ENCODE measurements around the gene MRPS26. TPM values are rescaled to one million over a fixed set of nuclear protein-coding genes. Genes with fewer than 3 reads are reported as not detected.

MRPS26 gene
- total and polyA plus RNA-seq, 10 of the 15 experiments (the other 5 are each of a cell fraction or from before 2014, with no cell fraction given) = 3.9 to 95.3 (median 46.5) TPM

- TF ChIP-seq E4F1 (IDR thresholded peaks at IDR 0.05; ENCODE audit: borderline replicate concordance, partially characterized antibody) (no peak), NFYA (IDR thresholded peaks at IDR 0.05; ENCODE audit: borderline replicate concordance, low read depth, low read length) (no peak), ASH2L (IDR thresholded peaks at IDR 0.05; ENCODE audit: borderline replicate concordance, low read depth) (no peak), YBX1 (IDR thresholded peaks at IDR 0.05) (no peak), HDGF (IDR thresholded peaks at IDR 0.05) (no peak), E2F8 (IDR thresholded peaks at IDR 0.05; ENCODE audit: low read depth, partially characterized antibody) (no peak), IRF4 (IDR thresholded peaks at IDR 0.05; ENCODE audit: low read depth, low read length) (no peak)
Measured at GRCh38 chr20:3080939-3081388, 35.1 kb downstream of the MRPS26 start (continued).

- intact Hi-C loops (cut with micrococcal nuclease; ENCODE audit: unreplicated experiment) = no loop called here
- no peaks in the 10 kb centered on the region for H3K79me2 ChIP-seq (ENCODE audit: control insufficient read depth, insufficient read depth, low read length)
- no peak overlapping the region for H2AFZ ChIP-seq (ENCODE audit: control insufficient read depth, low read depth, low read length)
- H3K9me3 ChIP-seq (replicated peaks; ENCODE audit: control insufficient read depth, insufficient read depth, low read length) = no peaks in the 10 kb centered on the region
- no peak overlapping the region for H3K4me3 ChIP-seq
- TF ChIP-seq PAX8 (IDR thresholded peaks at IDR 0.05) (no peak), SMAD5 (IDR thresholded peaks at IDR 0.05; ENCODE audit: low read depth) (no peak)
- no peak for FAIRE-seq
- BruUV-seq (replicated peaks) = no TSS peak
- CTCF ChIA-PET = interaction anchor here (0.7 kb wide), 1 partner anchor 28 kb away, joined by 3 read pairs; no protein-coding TSS in a partner anchor
- no peaks in the 10 kb centered on the region for H3K4me1 ChIP-seq (ENCODE audit: control insufficient read depth, insufficient read depth, low read length)
- SMC1A ChIA-PET (ENCODE audit: uncharacterized antibody, unreplicated experiment) = no interaction called here
- no peak for ATAC-seq
- H3K9ac ChIP-seq (ENCODE audit: control insufficient read depth, insufficient read depth, low read length) = no peak overlapping the region
- WGBS (ENCODE audit: insufficient coverage, insufficient replicate concordance, low lambda C conversion rate, missing lambda C conversion rate) = 61% methylated on average over 11 of the region's 11 CpGs
- RAD21 ChIA-PET (ENCODE audit: unreplicated experiment) = no interaction called here
- in situ Hi-C loops (cut with MboI) = no loop called here
- POLR2A ChIA-PET = no interaction called here
- no peak overlapping the region for H3K4me2 ChIP-seq (ENCODE audit: control insufficient read depth, insufficient read depth)
- no peaks in the 10 kb centered on the region for H4K20me1 ChIP-seq (ENCODE audit: control insufficient read depth, insufficient read depth)
- H3K36me3 ChIP-seq (ENCODE audit: control insufficient read depth in 2 of 2, insufficient read depth in 2 of 2, low read length in 1 of 2) = no peaks in the 10 kb centered on the region
- H3K27me3 ChIP-seq (replicated peaks in 1 of 2; ENCODE audit: control insufficient read depth in 2 of 2, insufficient read depth in 2 of 2, low read length in 1 of 2) = peaks cover 15 to 22% of the 10 kb centered on the region in 2 experiments
- no peak overlapping the region for H3K27ac ChIP-seq (ENCODE audit: control insufficient read depth, insufficient read depth)
- DNase-seq (ENCODE audit: low read depth, low spot score) = no peak
Measured at GRCh38 chr20:3081641-3082040, 35.8 kb downstream of the MRPS26 start.

Measured in GM12878 (cell line).